D341Med (cell line): ENCODE measurements around the gene VSTM2A.
"Not testable (repeated sequence)": the region's sequence is repeated elsewhere in the genome, so short reads cannot be mapped to it uniquely, and the experiment has no call there.

Experiments
- DNase-seq: peaks from one replicate; pipeline ENCODE4 v3.0.0; 2012; ENCODE audit warnings: low spot score

Gene VSTM2A

GRCh38 chr7:54541669-54542625, at the start of gene VSTM2A:
Gene VSTM2A (plus strand): TSS chr7:54542375. CDS start chr7:54542731, 356 bp downstream.
- DNase-seq = peak; percentile 85

GRCh38 chr7:54504531-54504930, 37.6 kb upstream of the VSTM2A start:
- DNase-seq = not testable (repeated sequence)

GRCh38 chr7:54529568-54529967, 12.6 kb upstream of the VSTM2A start:
- DNase-seq = no peak

- DNase-seq = no peak
These were observed 4.1 kb upstream of the VSTM2A start for GRCh38 chr7:54538122-54538521.

- DNase-seq = no peak
These were observed 895 bp downstream of the VSTM2A start for GRCh38 chr7:54543051-54543488.

GRCh38 chr7:54544149-54544526, 2.0 kb downstream of the VSTM2A start:
- no peak for DNase-seq

GRCh38 chr7:54544527-54545240, 2.5 kb downstream of the VSTM2A start:
- peak; percentile 42 for DNase-seq

GRCh38 chr7:54545241-54545563, 3.0 kb downstream of the VSTM2A start:
- DNase-seq = no peak

GRCh38 chr7:54546081-54546985, 4.2 kb downstream of the VSTM2A start:
- DNase-seq = peak; percentile 87

- no peak for DNase-seq
These were observed 4.8 kb downstream of the VSTM2A start for GRCh38 chr7:54546986-54547314.

- DNase-seq = no peak
These were observed 8.3 kb downstream of the VSTM2A start for GRCh38 chr7:54550471-54550870.

- DNase-seq = no peak
These were observed 13.9 kb downstream of the VSTM2A start for GRCh38 chr7:54556121-54556520.

- no peak for DNase-seq
These were observed 17.2 kb downstream of the VSTM2A start for GRCh38 chr7:54559401-54559800.

GRCh38 chr7:54560198-54560597, 18.0 kb downstream of the VSTM2A start:
- no peak for DNase-seq

GRCh38 chr7:54560723-54561122, 18.5 kb downstream of the VSTM2A start:
- no peak for DNase-seq

GRCh38 chr7:54563329-54563916, 21.2 kb downstream of the VSTM2A start:
- DNase-seq = no peak

GRCh38 chr7:54565432-54565831, 23.3 kb downstream of the VSTM2A start:
- no peak for DNase-seq

GRCh38 chr7:54581511-54581910, 39.3 kb downstream of the VSTM2A start:
- DNase-seq = no peak

- DNase-seq = no peak
These were observed 49.5 kb downstream of the VSTM2A start for GRCh38 chr7:54591404-54592386.

GRCh38 chr7:54596747-54597146, 54.6 kb downstream of the VSTM2A start:
- DNase-seq = no peak

- no peak for DNase-seq
These were observed 73.4 kb downstream of the VSTM2A start for GRCh38 chr7:54615537-54615936.
